Ovary (tissue), 9 donors: ENCODE results near the gene SLC9A8. TPM values are rescaled to one million over a fixed set of nuclear protein-coding genes. Genes with fewer than 3 reads are reported as not detected.

Source experiments
- DNase-seq, 5 donors: peaks; one replicate each; pipeline ENCODE4 v3.0.0-alpha.2; 2019 to 2020
- H3K27ac ChIP-seq, 2 donors: fragments of 200-600 bp; one replicate each; pipeline versions ENCODE4 v1.5.1 to v1.8.0; 2019 to 2022
- H3K27me3 ChIP-seq: fragments of 200-600 bp; one replicate; pipeline ENCODE4 v1.8.0; 2022
- H3K36me3 ChIP-seq: fragments of 200-600 bp; sonication (generic); one replicate; pipeline ENCODE4 v1.5.1; 2019
- H3K4me1 ChIP-seq: one replicate; pipeline ENCODE4 v1.8.1; 2013; ENCODE audit warnings: mild to moderate bottlenecking, moderate library complexity; ENCODE audit not compliant: insufficient read depth
- H3K4me3 ChIP-seq: fragments of 200-600 bp; sonication (generic); one replicate; pipeline ENCODE4 v1.5.1; 2017
- H3K9me3 ChIP-seq, 2 donors: fragments of 200-600 bp in 1 of 2; sonication (generic) in 1 of 2; one replicate each; pipeline versions ENCODE4 v1.5.1 to v1.8.1; 2013 to 2019; ENCODE audit warnings: mild to moderate bottlenecking in 1 of 2, moderate library complexity in 1 of 2
- EP300 ChIP-seq: sonication (generic); formaldehyde crosslinking; IDR thresholded peaks from one replicate; pipeline ENCODE4 v1.6.1; 2017; ENCODE audit warnings: antibody characterized with exemption
- POLR2A ChIP-seq: fragments of 450-650 bp; IDR thresholded peaks from one replicate; pipeline ENCODE4 v1.6.1; 2017; ENCODE audit warnings: antibody characterized with exemption, mild to moderate bottlenecking, moderate library complexity
- WGBS, 3 donors: extraction: QIAGEN DNeasy Blood & Tissue Kit in 1 of 3; methylation state at CpG; one replicate each; pipeline versions ENCODE4 v1.1.5 to v1.1.7; 2013 to 2017; 5-methylcytosine and 5-hydroxymethylcytosine counted together
- intact Hi-C, 4 donors: fragments of 100-400 bp; cut with DNase I; formaldehyde crosslinking; loops; one replicate each; pipeline versions ENCODE4 v1.11.0 to v1.15.1; 2022 to 2023
- polyA plus RNA-seq, 2 donors: library from polyadenylated mRNA; stranded (reverse); fragments of 200-250 nt in 1 of 2; fragments of 350-450 nt in 1 of 2; fragmentation: Illumina TruSeq in 1 of 2; extraction: RNeasy Lipid Tissue Mini Kit (QIAGEN cat#74804) in 1 of 2; gene quantifications; one replicate each; pipeline ENCODE4 v1.2.3, GENCODE V29; 2013 to 2014
- total RNA-seq, 7 donors: library from RNA; depleted of rRNA in 2 of 7; stranded (reverse); fragments of >200 nt in 2 of 7; fragmentation: NEBNext Ultra II Directional in 3 of 7; extraction: Animal tissue kit (Norgen Biotek cat#: 25700) in 3 of 7; gene quantifications; one replicate each; pipeline versions ENCODE4 v1.1.0 to v1.2.4, GENCODE V29; 2016 to 2023
- TF ChIP-seq, protein P1 (sequence below), 3 donors: fragments of 450-650 bp in 2 of 3; fragments of 200-600 bp in 1 of 3; IDR thresholded peaks; one replicate each; pipeline versions ENCODE4 v1.5.1 to v1.8.0; 2016 to 2022; ENCODE audit warnings: antibody characterized with exemption in 3 of 3, mild to moderate bottlenecking in 1 of 3
- donor health status: DM: no; HTN: no; CAD: no; lungs with moderate emphysema.
- donor health status: DM: no; HTN: no; CAD: no.
- donor health status: Bipolar disorder and iron deficiency.
- donor health status: DM: yes; HTN: yes; CAD: no.
- donor health status: DM: no; HTN: no; CAD: no.
- donor health status: DM: yes; HTN: yes; CAD: no.

Gene SLC9A8
- total and polyA plus RNA-seq, 9 donors: 3.9 to 11.4 (median 7.7) TPM

- Histone ChIP-seq H3K4me3 (no peak overlapping the region), H3K4me1 (peaks cover 6% of the 10 kb centered on the region), H3K9me3 (no peaks in the 10 kb centered on the region), H3K27ac (no peak overlapping the region), H3K27me3 (no peaks in the 10 kb centered on the region), H3K36me3 (no peaks in the 10 kb centered on the region)
- intact Hi-C loops: no loop called here
- TF ChIP-seq, protein P1, sequence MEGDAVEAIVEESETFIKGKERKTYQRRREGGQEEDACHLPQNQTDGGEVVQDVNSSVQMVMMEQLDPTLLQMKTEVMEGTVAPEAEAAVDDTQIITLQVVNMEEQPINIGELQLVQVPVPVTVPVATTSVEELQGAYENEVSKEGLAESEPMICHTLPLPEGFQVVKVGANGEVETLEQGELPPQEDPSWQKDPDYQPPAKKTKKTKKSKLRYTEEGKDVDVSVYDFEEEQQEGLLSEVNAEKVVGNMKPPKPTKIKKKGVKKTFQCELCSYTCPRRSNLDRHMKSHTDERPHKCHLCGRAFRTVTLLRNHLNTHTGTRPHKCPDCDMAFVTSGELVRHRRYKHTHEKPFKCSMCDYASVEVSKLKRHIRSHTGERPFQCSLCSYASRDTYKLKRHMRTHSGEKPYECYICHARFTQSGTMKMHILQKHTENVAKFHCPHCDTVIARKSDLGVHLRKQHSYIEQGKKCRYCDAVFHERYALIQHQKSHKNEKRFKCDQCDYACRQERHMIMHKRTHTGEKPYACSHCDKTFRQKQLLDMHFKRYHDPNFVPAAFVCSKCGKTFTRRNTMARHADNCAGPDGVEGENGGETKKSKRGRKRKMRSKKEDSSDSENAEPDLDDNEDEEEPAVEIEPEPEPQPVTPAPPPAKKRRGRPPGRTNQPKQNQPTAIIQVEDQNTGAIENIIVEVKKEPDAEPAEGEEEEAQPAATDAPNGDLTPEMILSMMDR (IDR thresholded peaks at IDR 0.05): no peak
- TF ChIP-seq POLR2A (no peak), EP300 (no peak)
- no peak for DNase-seq
- 90 to 92% (median 91%) methylated on average over 8 of the region's 8 CpGs for WGBS, 3 donors
Measured at GRCh38 chr20:49808753-49809152, 3.9 kb upstream of the SLC9A8 start.

DNA sequence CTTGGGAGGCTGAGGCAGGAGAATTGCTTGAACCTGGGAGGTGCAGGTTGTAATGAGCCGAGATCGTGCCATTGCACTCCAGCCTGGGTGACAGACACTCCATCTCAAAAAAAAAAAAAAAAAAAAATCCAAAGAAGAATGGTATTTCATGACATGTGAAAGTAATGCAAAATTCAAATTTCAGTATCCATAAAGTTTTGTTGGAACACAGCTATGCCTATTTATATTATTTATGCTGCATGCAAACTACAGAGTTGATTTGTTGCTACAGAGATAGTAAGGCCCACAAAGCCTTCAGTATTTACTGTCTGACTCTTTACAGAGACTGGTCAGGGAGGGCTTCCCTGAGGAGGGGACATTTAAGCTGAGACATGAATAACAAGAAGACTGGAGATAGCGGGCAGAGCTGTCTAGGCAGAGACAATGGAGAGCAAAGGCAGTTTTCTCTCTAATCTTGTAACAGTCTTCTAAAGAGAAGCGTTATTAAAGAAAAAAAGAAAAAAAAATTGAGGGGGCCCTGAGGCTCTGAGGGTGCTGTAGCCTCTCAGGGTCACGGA is 2.7 kb upstream of the SLC9A8 start:
- TF ChIP-seq, protein P1 (IDR thresholded peaks at IDR 0.05): no peak
- Histone ChIP-seq H3K36me3 (no peaks in the 10 kb centered on the region), H3K4me3 (no peak overlapping the region), H3K27me3 (no peaks in the 10 kb centered on the region), H3K9me3 (no peaks in the 10 kb centered on the region), H3K4me1 (peaks cover 6% of the 10 kb centered on the region), H3K27ac (no peak overlapping the region)
- no peak for DNase-seq
- WGBS, 3 donors: 93 to 95% (median 94%) methylated on average over 5 of the region's 5 CpGs
- intact Hi-C loops: no loop called here

GRCh38 chr20:49810491-49811190 is 2.0 kb upstream of the SLC9A8 start:
- Histone ChIP-seq H3K27ac (no peak overlapping the region), H3K36me3 (no peaks in the 10 kb centered on the region), H3K4me1 (peaks cover 6% of the 10 kb centered on the region), H3K9me3 (no peaks in the 10 kb centered on the region), H3K27me3 (no peaks in the 10 kb centered on the region), H3K4me3 (no peak overlapping the region)
- WGBS, 3 donors: 85 to 94% (median 87%) methylated on average over 6 of the region's 6 CpGs
- DNase-seq: no peak
- TF ChIP-seq POLR2A: no peak
- TF ChIP-seq, protein P1 (IDR thresholded peaks at IDR 0.05): no peak
- no peak for TF ChIP-seq EP300
- intact Hi-C loops: no loop called here

GRCh38 chr20:49811825-49812506 is 662 bp upstream of the SLC9A8 start:
- DNase-seq: peak in 2 of 5 donors; percentile 17 to 33
- Histone ChIP-seq H3K27me3 (no peaks in the 10 kb centered on the region), H3K4me1 (peaks cover 6% of the 10 kb centered on the region), H3K36me3 (no peaks in the 10 kb centered on the region), H3K4me3 (peak overlapping the region; percentile 81), H3K27ac (peak overlapping the region; percentile 54 to 67), H3K9me3 (no peaks in the 10 kb centered on the region)
- 5 to 15% (median 6%) methylated on average over 11 of the region's 11 CpGs for WGBS, 3 donors
- intact Hi-C loops: no loop called here
- no peak for TF ChIP-seq EP300
- TF ChIP-seq, protein P1 (IDR thresholded peaks at IDR 0.05): no peak
